Frontal cortex (tissue), 4 donors: ENCODE measurements around the gene CCDC149. TPM values are rescaled to one million over a fixed set of nuclear protein-coding genes. Genes with fewer than 3 reads are reported as not detected.

Experiments used
- DNase-seq, 2 donors: peaks; one replicate each; pipeline ENCODE4 v3.0.0; 2012; ENCODE audit warnings: low spot score in 2 of 2
- FAIRE-seq: peaks from 2 replicates; lab custom pipeline; 2012; peaks lifted over from hg19 to GRCh38; lab: Jason Lieb, UNC
- small RNA-seq: library from RNA; depleted of rRNA; stranded (forward); fragments of <200 nt; gene quantifications from one replicate; pipeline ENCODE3, GENCODE V24; 2014
- total RNA-seq: library from RNA; depleted of rRNA; stranded (reverse); fragments of >200 nt; gene quantifications from one replicate; pipeline ENCODE4 v1.2.3, GENCODE V29; 2014
- donor health status: control.
- donor health status: control.
- donor health status: control.

CCDC149 gene
- total RNA-seq, 1 donor from 2014 or later, result 16.3 TPM

GRCh38 chr4:24763631-24764297 is 149.1 kb downstream of the CCDC149 start:
- no peak for FAIRE-seq
- no peak for DNase-seq

Small RNA genes within 50 kb of the gene (small RNA-seq; reads per million reads assigned to genes)
- gene AC006390.1, result not detected

Other genes with a start within 250 kb of the CCDC149 start
- not detected for gene SOD3, start 117.5 kb downstream of the CCDC149 start, total RNA-seq
- gene LGI2, start 117.9 kb upstream of the CCDC149 start, total RNA-seq, result 2.0 TPM
- gene SEPSECS, start 247.4 kb upstream of the CCDC149 start, total RNA-seq, result 13.0 TPM